Stimulated activated CD4-positive, alpha-beta T cell treated with anti-CD3 and anti-CD28 coated beads, TNF-alpha, amount 100 ng/mL, for 4 hours (primary cell): Measurements from ENCODE around the gene SCG2.
"Not testable (repeated sequence)": the region's sequence is repeated elsewhere in the genome, so short reads cannot be mapped to it uniquely, and the experiment has no call there.

Experiments
- DNase-seq, 3 experiments: peaks; one replicate each; pipeline ENCODE4 v3.0.0-alpha.2; 2020; ENCODE audit warnings: low read depth in 3 of 3

SCG2 gene

DNA sequence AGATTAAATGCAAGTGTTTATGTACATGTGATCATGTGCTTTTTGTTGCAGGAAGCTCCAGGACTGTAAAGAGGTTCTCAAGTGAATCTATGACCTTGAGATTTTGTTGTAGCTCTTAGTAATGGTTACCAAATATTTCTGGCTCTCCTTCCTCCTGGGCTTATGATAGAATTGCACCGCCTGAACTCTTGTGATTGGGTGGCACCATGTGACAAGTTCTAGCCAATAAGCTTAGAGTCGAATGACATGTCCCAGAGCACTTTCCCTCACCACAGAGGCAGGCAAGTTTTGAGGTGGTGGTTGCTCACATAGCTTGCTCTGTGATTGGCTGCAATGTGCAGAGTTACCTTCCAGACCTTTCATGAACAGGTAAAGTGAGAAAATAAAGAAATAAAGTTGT lies 8.9 kb upstream of the SCG2 start:
- DNase-seq: no peak

DNA sequence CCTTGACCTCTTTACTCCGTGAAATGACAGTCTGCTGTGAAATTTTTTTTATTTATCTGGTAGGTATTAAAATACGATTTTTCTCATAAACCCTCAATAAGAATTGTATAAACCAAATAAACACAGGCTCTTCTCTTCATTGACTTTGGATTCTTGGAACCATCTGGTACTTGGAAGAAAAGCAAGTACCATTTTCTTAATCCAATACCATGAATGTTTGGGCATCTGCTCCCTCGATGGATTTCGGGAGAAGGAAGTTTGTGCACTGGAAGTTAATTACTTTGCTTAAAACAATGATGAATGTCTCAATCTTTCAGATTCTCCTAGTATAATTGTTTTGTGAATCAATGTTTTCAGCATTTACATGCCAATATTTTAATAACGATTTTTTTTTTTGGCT lies 5.3 kb upstream of the SCG2 start:
- no peak for DNase-seq

DNA sequence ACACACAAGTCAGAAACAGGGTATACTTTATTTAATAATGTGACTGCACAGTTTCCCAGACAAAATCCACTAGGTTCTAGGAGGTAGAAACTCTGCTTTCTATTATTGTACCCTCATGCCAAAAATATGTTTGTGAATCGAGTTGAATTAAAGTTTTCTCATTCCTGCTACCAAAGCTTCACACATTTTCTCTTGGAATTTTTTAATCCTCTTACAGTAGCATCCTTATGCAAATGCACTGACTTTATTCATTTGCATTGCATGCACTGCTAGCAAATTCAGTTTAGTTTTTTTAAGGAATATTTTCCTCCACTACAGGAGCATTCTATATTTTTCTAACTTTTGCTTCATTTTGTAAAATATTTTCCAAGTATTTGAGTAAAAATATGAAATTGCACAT lies 4.8 kb upstream of the SCG2 start:
- no peak for DNase-seq

DNA sequence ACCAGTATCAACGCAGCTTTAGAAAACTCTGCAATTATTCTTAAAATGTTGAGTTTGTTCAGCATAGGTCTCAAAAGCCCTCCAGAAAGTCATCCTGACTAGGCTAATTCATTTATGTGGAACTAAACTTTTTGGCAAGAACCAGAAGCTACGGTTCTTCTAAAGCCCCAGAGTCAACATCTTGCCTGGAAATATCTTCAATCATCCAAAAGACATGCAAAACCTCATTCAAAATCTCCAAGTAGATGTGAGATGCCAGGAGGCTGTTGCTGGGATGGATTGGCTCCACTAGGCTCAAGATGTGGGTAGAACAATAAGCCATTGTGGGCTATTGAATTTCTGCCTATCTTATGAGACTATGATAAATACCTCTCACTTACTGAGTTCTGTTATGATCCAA lies 2.1 kb upstream of the SCG2 start:
- no peak for DNase-seq

DNA sequence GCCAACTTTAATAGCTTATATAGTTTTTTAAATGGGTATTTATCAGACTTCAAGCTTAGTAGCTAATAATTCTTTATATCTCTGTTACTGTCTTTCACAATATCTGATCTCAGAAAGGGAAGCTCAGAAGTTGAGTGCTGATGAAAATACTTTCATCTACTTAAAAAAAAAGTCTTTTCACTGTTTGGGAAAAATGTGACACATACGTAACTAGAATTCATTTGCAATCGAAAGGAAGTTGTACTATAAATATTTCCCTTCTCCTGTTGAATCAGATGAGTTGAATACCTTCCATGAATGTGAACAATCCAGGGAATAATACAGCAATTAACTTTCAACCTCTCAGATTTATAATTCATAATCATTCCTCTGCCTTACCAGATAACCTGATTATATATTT lies 811 bp upstream of the SCG2 start:
- no peak for DNase-seq

DNA sequence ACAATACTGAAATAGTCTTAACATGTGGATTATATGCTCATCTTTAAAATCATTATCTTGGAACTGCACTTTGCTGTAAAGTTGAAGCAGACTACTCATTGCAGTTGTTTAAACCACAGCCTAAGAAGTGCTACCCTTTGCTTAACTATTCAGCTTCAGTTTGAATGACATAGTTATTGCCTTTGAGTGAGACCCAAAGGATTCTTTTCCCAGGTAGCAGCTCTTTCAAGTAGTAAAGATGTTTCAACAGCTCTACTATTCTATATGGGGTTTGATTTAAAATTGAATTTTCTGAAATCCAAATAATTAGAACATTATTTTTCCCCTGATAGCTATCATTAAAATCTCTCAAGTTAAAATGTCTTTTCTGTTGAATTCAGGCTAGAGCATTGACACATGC lies 1.1 kb downstream of the SCG2 start:
- DNase-seq: no peak

DNA sequence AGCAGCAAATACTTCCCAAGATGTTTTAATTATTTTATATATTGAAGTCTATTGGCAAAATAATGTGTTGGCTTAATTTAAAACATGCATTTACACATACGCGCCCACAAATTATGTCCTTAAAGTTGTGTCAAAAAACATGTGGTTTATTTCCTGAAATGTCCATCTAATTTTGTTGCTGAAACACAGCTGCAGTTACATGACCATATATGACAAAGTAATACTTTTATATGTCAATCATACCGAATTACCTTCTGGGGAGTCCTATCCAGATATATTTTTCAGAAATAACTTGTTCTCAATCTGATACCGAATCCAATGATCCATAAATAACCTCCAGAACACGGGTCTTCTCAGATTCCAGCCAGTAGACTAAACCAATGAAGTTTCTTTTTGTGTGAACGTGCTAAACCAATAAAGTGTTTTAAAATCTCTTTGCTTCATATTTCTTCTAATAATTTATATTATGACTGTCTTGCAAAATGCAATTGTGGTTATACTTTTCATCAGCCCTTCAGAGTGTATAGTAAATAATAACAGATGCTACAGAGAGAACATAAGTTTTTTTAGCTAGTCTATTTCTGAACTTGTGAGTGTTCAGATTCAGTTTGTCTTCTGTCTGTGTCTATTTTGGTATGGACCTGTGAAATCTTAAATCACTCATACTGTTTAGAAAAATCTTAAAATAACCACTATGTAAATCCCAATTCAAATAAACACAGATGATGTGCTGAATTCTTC lies 2.4 kb downstream of the SCG2 start:
- DNase-seq: no peak

DNA sequence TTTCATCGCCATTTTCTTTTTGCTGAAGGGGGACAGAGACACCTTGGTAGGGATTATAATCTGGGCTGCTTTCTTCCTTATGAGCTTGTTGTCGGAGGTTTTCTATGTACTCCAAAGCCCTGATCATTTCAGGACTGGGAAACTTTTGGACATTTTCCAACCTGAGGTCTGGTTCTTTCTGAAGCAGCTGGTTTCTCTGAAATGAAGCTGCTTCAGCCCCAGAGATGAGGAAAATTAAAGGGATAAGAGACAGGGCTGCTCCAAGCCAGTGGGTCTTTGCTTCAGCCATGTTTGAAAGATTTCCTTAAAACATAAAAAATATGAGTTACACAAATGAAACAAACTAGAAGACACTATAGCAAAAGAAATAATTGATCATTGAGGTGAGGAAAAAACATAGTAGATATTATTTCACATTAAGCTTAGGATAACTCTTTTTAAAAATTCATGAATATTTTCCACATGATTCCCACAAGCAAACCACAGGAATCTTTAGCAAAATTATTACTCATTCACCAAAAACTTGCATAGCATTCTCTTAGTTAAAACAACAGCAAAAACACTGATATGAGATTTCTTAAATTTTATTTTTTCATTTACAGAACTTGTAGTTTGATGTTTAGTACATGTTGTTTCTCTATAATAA lies 3.0 kb downstream of the SCG2 start:
- no peak for DNase-seq

DNA sequence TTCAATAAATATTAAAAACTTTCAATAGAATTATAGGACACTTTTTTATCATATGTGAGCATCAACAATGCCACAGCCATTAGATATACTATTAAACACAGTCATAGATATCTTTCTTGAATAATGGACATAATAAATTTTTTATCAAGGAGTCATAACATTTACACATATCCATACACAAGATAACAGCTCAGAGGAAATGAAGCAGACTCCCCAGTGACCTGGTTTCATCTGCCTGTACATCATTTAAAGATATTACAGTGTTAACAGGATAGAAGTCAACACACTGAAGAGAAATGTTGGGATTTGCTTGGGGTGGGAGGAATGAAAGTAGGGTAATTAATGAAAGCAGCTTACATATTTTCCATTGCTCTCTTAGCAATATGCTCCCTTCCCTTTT lies 5.1 kb downstream of the SCG2 start:
- DNase-seq: no peak

DNA sequence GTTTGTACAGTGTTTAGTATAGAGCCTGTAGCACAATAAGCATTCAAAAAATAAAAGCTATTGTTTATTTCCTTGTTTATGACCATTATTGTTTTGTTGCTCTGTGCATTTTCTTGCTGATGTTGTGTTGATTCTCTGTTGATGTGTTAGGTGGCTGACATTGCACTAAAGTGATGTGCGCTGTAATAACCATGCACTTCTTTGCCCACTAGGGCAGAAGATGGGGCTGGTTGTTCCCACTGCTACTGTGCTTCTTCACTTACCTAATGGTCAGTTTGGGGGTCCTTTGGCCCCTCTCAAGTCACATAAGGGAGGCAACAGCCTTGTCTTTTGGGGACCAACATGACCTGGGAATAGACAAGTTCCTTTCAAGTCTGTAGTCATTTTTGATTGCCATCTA lies 6.0 kb downstream of the SCG2 start:
- no peak for DNase-seq

DNA sequence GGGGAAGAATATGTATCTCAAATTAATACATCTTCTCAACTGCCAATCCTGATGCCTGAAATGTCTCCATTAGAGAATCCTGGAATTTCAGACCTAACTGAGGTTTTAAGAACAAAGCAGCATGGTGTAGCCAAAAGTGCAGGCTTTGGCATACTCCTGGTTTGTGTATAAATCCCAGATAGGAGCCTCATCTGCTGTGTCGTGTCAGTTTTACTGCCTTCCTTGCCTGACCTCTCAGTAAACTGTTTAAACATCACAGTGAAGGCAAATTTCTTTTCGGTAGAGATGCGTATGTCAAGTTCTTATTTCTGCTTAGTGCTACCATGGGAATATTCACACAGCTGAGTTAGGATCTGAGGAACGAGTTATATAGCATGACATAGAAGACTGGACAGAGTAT lies 7.3 kb downstream of the SCG2 start:
- DNase-seq: no peak

DNA sequence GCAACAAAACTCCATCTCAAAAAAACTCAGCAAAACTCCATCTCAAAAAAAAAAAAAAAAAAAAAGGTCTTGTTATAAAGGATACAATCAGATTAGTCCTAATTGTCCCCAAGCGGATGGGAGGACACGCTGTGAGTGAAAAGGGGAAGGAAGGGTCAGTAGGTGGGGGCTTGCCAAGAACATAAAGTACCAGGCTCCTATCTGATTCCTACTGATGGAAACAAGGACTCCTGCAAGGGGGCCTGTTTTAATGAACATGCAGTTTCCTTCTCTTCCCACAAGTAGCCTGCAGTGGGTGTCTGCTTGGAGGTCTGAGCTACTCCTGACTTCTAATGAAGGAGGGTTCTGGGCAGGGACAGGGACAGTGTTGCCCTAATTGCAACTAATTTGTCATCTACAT lies 7.9 kb downstream of the SCG2 start:
- DNase-seq: no peak

DNA sequence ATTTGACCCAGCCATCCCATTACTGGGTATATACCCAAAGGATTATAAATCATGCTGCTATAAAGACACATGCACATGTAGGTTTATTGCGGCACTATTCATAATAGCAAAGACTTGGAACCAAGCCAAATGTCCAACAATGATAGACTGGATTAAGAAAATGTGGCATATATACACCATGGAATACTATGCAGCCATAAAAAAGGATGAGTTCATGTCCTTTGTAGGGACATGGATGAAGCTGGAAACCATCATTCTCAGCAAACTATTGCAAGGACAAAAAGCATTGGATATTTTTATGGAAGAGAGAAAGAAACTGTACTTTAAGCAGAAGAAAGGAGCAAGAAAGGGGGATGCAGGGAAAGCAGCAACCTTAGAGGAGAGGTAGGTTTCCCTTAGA lies 9.5 kb downstream of the SCG2 start:
- DNase-seq: not testable (repeated sequence)

DNA sequence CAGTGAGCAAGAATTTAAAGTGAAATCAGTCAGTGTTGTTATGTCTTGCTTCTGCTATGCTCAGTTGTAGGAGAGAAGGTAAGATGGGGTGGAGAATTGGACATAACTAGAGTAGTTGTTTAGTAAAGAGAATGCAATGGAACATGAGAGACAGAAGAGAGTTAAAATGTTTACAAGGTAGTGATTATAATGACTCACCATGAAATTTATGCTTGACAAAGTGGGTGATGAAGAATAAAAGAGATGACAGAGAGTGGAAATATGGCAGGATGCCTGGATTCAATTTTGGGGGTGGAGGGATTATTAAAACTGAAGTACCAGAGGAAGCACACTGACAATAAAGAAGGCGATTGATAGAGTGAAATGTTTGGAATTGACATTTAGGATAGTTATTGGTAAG lies 10.6 kb downstream of the SCG2 start:
- no peak for DNase-seq

DNA sequence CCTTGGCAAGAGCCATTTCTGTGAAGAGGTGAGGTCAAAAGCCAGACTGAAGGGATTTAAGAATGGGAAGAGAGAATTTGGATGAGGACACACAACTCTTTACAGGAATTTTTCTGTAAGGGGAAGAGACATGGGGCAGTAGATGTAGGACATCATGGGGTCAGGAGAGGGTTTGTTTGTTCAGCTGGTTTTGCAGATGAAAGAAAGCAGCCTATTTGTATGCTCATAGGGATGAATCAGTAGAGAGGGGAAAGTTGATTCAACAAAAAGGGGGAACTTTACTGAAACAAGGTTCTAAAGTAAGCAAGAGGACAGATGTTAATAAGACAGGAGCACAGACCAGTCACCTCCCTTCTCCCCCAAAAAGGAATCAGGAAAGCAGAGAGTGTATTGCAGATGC lies 11.2 kb downstream of the SCG2 start:
- DNase-seq: no peak

DNA sequence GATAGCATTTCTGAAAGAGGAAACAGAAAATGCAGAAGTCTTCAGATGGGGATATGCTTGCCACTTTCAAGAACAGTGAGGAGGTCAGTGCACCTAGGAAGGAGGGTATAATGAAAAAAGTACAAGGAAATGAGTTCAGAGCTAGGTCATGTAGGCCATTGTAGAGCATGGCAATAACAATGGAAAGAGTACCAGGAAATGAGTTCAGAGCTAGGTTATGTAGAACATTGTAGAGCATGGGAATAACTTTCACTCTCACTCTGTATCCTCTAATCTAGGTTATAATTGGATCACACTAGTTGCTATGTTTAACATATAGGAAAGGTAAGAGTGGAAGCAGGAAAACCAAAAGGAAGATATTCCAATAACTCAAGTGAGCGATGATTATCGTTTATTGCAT lies 12.3 kb downstream of the SCG2 start:
- no peak for DNase-seq

DNA sequence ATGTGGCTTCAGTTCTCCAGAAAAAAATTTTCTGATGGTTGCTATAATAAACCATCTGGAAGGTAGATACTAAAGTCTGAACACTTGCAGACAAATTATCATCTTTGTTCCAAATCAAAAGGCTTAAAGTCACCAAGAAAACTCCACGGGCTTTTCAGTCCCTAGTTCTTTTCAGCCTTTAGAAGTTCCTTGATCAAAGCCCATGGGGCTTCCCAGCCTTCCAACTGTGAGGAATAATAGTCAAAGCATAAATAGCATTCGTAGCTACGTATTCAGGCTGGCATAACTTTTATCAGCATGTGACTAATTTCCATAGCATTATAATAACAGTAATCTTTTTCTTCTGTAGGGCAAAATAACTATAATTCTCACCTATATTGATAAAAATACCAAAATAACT lies 13.9 kb downstream of the SCG2 start:
- DNase-seq: no peak

DNA sequence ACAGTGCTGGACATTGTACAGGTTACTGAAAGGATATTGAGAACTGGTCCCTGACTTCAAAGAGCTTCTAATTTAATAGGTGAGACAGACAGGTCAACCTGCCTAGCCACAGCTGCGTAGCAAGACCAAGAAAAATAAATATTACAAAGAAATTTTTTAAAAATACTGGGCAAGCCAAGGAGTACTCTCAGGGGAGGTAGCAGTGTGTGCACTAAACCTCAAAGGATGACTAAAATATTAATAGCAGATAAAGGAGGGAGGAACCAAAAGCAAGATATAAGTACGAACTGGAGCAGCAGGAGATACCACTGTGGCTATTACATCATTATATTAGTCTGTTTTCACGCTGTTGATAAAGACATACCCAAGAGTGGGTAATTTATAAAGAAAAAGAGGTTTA lies 14.9 kb downstream of the SCG2 start:
- no peak for DNase-seq

DNA sequence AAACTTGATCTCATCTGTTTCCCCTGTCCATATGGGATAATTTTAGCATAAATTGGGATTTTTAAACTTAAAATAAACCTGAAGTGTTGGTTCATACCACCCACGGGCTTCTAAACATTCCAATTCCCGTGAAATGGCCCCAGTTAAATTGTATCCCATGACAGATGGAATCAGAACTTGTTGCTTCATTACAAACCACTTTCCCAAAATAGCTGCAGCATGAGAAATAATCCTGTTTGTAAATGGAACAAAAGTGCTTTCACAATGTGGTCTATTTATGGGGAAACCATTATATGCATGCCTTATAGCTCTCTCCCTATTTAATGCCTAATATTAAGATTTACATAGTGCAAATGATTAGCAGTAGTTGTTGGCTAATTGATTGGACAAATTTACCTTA lies 15.9 kb downstream of the SCG2 start:
- no peak for DNase-seq

DNA sequence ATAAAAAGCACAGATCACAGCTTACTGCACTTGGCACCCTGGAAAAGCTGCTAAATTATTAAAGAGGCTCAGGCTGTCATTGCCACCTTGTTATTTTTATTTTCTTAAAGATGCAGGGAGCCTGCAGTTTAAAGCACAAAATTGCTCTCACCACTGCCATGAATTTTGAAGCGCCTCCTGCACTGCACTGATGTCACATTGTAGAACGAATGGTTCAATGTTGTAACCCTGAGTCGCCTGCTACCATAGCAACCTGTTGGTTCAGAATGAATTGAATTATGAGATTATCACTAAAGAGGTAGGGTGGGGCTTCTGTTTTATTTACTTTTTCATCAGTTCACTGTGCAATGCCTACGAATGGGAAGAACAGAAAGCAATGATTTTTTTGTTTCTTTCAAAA lies 16.5 kb downstream of the SCG2 start:
- DNase-seq: no peak

DNA sequence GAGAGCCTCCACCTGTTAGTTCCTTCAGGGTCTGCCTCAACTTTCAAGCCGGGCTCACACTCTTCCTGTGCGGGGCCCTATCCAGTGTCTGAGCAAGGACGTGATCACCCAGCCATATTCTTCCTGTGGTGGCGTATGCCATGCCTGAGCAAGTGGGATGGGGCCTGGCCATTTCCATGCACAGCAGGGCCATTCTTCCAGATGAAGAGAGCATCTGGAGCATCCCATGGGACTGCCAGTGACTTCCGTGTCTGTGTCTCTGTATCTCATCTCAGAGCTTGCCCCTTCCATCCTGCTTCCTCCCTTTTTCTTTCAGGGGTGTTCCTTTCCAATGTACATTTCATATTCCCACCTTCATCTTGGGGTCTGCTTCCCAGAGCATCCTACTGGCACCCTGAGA lies 20.2 kb downstream of the SCG2 start:
- no peak for DNase-seq

DNA sequence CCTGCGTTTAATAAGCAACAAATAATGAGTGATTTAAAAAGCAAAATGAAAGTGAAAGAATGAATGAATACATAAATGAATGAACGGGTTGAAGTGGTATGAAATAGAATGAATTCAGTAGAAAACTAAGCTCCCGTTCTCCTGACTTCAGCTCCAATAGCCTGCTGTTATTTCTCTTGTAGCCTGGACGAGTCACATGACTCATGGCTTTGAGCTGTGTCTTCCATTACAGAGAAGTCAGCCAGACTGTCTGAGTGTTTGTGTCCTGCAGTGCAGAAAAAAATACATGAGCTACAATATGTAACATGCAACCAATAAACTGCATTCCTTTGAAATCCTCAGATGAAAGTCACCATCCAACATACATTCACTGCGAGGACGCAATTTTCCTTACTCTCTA lies 21.2 kb downstream of the SCG2 start:
- DNase-seq: no peak

DNA sequence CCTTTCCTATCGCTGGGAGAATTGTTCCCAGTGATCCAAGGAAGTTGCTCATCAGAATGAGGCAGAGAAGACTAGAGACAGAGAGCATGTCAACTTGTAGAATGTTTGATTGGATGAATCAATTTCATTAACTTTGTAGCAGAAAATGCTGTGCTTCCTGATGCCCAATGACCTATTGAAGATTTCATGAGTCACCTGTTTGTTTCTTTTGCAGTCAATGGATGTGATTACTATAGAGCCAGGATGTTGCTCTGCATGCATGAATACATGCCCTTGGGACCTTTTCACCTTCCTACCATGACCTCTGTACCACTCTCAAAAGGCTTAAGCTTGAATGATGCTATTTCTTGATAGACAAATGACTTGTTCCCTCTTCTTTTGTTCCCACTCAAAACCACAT lies 23.3 kb downstream of the SCG2 start:
- DNase-seq: no peak

DNA sequence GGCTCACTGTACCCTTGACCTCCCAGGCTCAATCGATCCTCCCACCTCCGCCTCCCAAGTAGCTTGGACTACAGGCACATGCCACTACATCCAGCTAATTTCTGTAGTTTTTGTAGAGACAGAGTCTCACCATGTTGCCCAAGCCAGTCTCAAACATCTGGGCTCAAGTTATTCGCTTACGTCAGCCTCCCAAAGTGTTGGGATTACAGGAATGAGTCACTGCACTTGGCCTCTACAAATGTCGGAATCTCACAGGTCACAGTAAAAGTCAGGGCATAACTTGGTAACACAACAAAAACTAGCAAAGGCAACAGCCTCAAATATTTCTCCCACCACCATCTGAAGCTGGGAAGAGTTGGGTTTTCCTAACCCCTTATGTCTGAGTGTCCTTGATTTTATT lies 25.3 kb downstream of the SCG2 start:
- DNase-seq: no peak
